GM12878 (cell line): Measurements from ENCODE around the gene IMPACT. TPM values are rescaled to one million over a fixed set of nuclear protein-coding genes. Genes with fewer than 3 reads are reported as not detected.

Experiments
- ATAC-seq: fragments of 200-7000 bp; cut with Tn5 transposase; 3 replicates; pipeline ENCODE4 v1.9.1; 2020; ENCODE audit warnings: mild to moderate bottlenecking, moderate library complexity
- BruUV-seq: library from RNA; stranded (reverse); fragments of 400-500 nt; replicated peaks from 2 replicates; lab custom pipeline; 2021; lab: Mats Ljungman, UMichigan
- CTCF ChIA-PET: fragments of 300-600 bp; sonication (Branson Sonifier 250); formaldehyde crosslinking; extraction: SDS; loops from one replicate; lab custom pipeline; 2021; ENCODE audit warnings: inconsistent platforms; lab: Yijun Ruan, JAX
- POLR2A ChIA-PET: fragments of 350-600 bp; formaldehyde crosslinking; extraction: SDS; loops from one replicate; lab custom pipeline; 2021; ENCODE audit warnings: inconsistent platforms; lab: Charles Lee
- RAD21 ChIA-PET: fragments of 300-600 bp; sonication (Branson Sonifier 250); formaldehyde crosslinking; loops from one replicate; lab custom pipeline; 2023; ENCODE audit warnings: antibody characterized with exemption; ENCODE audit not compliant: unreplicated experiment; lab: Charles Lee
- SMC1A ChIA-PET: fragments of 300-600 bp; sonication (Branson Sonifier 250); formaldehyde crosslinking; loops from one replicate; lab custom pipeline; 2023; ENCODE audit not compliant: unreplicated experiment, uncharacterized antibody; lab: Charles Lee
- DNase-seq: peaks from one replicate; pipeline ENCODE4 v3.0.0-alpha.2; 2011; ENCODE audit warnings: low read depth, low spot score
- FAIRE-seq: peaks from 3 replicates; lab custom pipeline; 2011; peaks lifted over from hg19 to GRCh38; lab: Jason Lieb, UNC
- H2AFZ ChIP-seq: 2 replicates; pipeline ENCODE4 v1.6.0; 2011; ENCODE audit warnings: low read depth, low read length, control low read depth; ENCODE audit not compliant: control insufficient read depth
- H3K27ac ChIP-seq: 2 replicates; pipeline ENCODE4 v1.5.1; 2011; ENCODE audit warnings: control low read depth; ENCODE audit not compliant: control insufficient read depth, insufficient read depth
- H3K27me3 ChIP-seq, 2 experiments: replicated peaks in 1 of 2; 2 replicates each; pipeline versions ENCODE4 v1.6.0 to v1.6.1; 2011; ENCODE audit warnings: low read length in 1 of 2; ENCODE audit not compliant: control insufficient read depth in 2 of 2, insufficient read depth in 2 of 2
- H3K36me3 ChIP-seq, 2 experiments: 2 replicates each; pipeline ENCODE4 v1.5.1; 2011; ENCODE audit warnings: low read length in 1 of 2; ENCODE audit not compliant: control insufficient read depth in 2 of 2, insufficient read depth in 2 of 2
- H3K4me1 ChIP-seq: 2 replicates; pipeline ENCODE4 v1.6.1; 2011; ENCODE audit warnings: mild to moderate bottlenecking, low read length, moderate library complexity, mixed read lengths; ENCODE audit not compliant: control insufficient read depth, insufficient read depth
- H3K4me2 ChIP-seq: 2 replicates; pipeline ENCODE4 v1.6.0; 2011; ENCODE audit warnings: control low read depth; ENCODE audit not compliant: control insufficient read depth, insufficient read depth
- H3K4me3 ChIP-seq: fragments of 200-600 bp; sonication (generic); 2 replicates; pipeline ENCODE4 v1.5.1; 2016
- H3K79me2 ChIP-seq: 2 replicates; pipeline ENCODE4 v1.6.0; 2011; ENCODE audit warnings: low read length; ENCODE audit not compliant: control insufficient read depth, insufficient read depth
- H3K9ac ChIP-seq: 2 replicates; pipeline ENCODE4 v1.8.0; 2011; ENCODE audit warnings: low read length, control low read depth, mixed read lengths; ENCODE audit not compliant: control insufficient read depth, insufficient read depth
- H3K9me3 ChIP-seq: replicated peaks from 3 replicates; pipeline ENCODE4 v1.5.1; 2011; ENCODE audit warnings: mild to moderate bottlenecking, low read length; ENCODE audit not compliant: control insufficient read depth, insufficient read depth
- H4K20me1 ChIP-seq: 2 replicates; pipeline ENCODE4 v1.6.0; 2011; ENCODE audit not compliant: control insufficient read depth, insufficient read depth
- BCLAF1 ChIP-seq: fragments of 450-650 bp; IDR thresholded peaks from 2 replicates; pipeline ENCODE4 v1.6.1; 2017; ENCODE audit warnings: antibody characterized with exemption, mild to moderate bottlenecking, moderate library complexity
- JUNB ChIP-seq: IDR thresholded peaks from 2 replicates; pipeline ENCODE4 v1.6.1; 2016; ENCODE audit warnings: antibody characterized with exemption, mild to moderate bottlenecking
- PAX5 ChIP-seq: IDR thresholded peaks from 2 replicates; pipeline ENCODE4 v1.6.1; 2011; ENCODE audit warnings: low read depth, low read length, borderline replicate concordance
- RAD21 ChIP-seq: IDR thresholded peaks from 2 replicates; pipeline ENCODE4 v1.6.1; 2011; ENCODE audit warnings: mild to moderate bottlenecking, low read depth, low read length, moderate library complexity; ENCODE audit not compliant: insufficient read depth
- SMAD1 ChIP-seq: fragments of 450-650 bp; IDR thresholded peaks from 2 replicates; pipeline ENCODE4 v1.6.1; 2018; ENCODE audit warnings: mild to moderate bottlenecking, low read depth; ENCODE audit not compliant: partially characterized antibody
- STAT1 ChIP-seq: fragments of 450-650 bp; conservative IDR thresholded peaks from 2 replicates; pipeline ENCODE4 v1.6.1; 2014; ENCODE audit warnings: antibody characterized with exemption, mild to moderate bottlenecking
- TAF1 ChIP-seq: IDR thresholded peaks from 2 replicates; pipeline ENCODE4 v1.6.1; 2011; ENCODE audit warnings: mild to moderate bottlenecking, low read depth, low read length, borderline replicate concordance
- WGBS: methylation state at CpG from one replicate; pipeline ENCODE4 v1.1.6; 2016; ENCODE audit warnings: low lambda C conversion rate; ENCODE audit not compliant: insufficient replicate concordance, insufficient coverage; ENCODE audit errors: missing lambda C conversion rate; 5-methylcytosine and 5-hydroxymethylcytosine counted together
- in situ Hi-C: fragments of 300-500 bp; cut with MboI; formaldehyde crosslinking; loops from 9 replicates; pipeline ENCODE4 v1.14.3; 2018; ENCODE audit warnings: mixed read lengths
- intact Hi-C: fragments of 100-400 bp; cut with micrococcal nuclease; formaldehyde crosslinking; loops from one replicate; pipeline ENCODE4 v1.14.2; 2022; ENCODE audit not compliant: unreplicated experiment
- polyA plus RNA-seq, 11 experiments: library from polyadenylated mRNA; depleted of rRNA in 4 of 11; unstranded in 6 of 11; stranded (reverse) in 5 of 11; fragments of >200 nt; fragmentation: Nextera tagmentation in 4 of 11; fragmentation: Illumina TruSeq in 1 of 11; extraction: Ambion mirVana in 4 of 11; extraction: Trizol in 1 of 11; gene quantifications; 1 replicate in 1 of 11; 2 replicates in 10 of 11; pipeline versions ENCODE4 v1.2.1 to v1.2.3, GENCODE V29; 2011 to 2016; ENCODE audit warnings: inconsistent platforms in 2 of 11, missing spikeins in 2 of 11, low read depth in 1 of 11
- total RNA-seq, 4 experiments: library from RNA; depleted of rRNA in 3 of 4; stranded (reverse); fragments of >200 nt in 3 of 4; fragmentation: Illumina TruSeq in 1 of 4; extraction: Trizol in 1 of 4; gene quantifications; 2 replicates each; pipeline versions ENCODE4 v1.2.1 to v1.2.3, GENCODE V29; 2013 to 2021
- TF ChIP-seq, protein P1 (sequence below): fragments of 450-650 bp; IDR thresholded peaks from 2 replicates; pipeline ENCODE4 v1.6.1; 2018; ENCODE audit warnings: mild to moderate bottlenecking, low read depth, moderate library complexity; ENCODE audit not compliant: partially characterized antibody

IMPACT gene
- total and polyA plus RNA-seq, 10 of the 15 experiments (the other 5 are each of a cell fraction or from before 2014, with no cell fraction given): 0.10 to 0.84 (median 0.53) TPM

DNA sequence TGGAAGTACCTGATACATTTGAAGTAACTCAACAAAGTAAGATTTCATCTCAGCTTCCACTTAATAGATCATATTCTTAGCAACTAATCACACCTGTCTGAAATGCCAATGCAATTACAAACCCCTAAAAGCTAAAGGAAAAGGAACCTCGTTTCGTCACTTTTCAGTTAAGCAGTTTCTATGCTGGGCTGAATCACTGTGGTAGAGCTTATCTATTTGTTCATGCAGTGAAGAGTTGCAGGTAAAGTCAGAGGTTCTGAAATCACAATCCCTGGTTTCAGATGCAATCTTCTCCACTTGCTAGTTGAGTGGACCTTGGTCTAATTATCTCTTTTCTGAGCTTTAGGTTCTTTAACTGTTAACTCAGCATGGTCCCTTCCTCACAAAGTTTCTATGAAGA is 40.3 kb downstream of the IMPACT start:
- ChIA-PET CTCF (interaction anchor here (1.1 kb wide), 1 partner anchor 22 kb away, joined by 3 read pairs; no protein-coding TSS in a partner anchor), RAD21 (no interaction called here), SMC1A (interaction anchor here (1.1 kb wide), 1 partner anchor 19 kb away, joined by 4 read pairs; no protein-coding TSS in a partner anchor), POLR2A (no interaction called here)
- TF ChIP-seq JUNB: no peak
- TF ChIP-seq RAD21: no peak
- TF ChIP-seq TAF1: no peak
- TF ChIP-seq PAX5: no peak
- TF ChIP-seq, protein P1, sequence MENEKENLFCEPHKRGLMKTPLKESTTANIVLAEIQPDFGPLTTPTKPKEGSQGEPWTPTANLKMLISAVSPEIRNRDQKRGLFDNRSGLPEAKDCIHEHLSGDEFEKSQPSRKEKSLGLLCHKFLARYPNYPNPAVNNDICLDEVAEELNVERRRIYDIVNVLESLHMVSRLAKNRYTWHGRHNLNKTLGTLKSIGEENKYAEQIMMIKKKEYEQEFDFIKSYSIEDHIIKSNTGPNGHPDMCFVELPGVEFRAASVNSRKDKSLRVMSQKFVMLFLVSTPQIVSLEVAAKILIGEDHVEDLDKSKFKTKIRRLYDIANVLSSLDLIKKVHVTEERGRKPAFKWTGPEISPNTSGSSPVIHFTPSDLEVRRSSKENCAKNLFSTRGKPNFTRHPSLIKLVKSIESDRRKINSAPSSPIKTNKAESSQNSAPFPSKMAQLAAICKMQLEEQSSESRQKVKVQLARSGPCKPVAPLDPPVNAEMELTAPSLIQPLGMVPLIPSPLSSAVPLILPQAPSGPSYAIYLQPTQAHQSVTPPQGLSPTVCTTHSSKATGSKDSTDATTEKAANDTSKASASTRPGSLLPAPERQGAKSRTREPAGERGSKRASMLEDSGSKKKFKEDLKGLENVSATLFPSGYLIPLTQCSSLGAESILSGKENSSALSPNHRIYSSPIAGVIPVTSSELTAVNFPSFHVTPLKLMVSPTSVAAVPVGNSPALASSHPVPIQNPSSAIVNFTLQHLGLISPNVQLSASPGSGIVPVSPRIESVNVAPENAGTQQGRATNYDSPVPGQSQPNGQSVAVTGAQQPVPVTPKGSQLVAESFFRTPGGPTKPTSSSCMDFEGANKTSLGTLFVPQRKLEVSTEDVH: no peak
- no peak for TF ChIP-seq STAT1
- TF ChIP-seq BCLAF1: no peak
- no peak for TF ChIP-seq SMAD1
- ATAC-seq (no peak), DNase-seq (no peak), FAIRE-seq (no peak)
- H3K79me2 ChIP-seq: no peaks in the 10 kb centered on the region
- H3K27ac ChIP-seq: no peak overlapping the region
- BruUV-seq: no TSS peak
- H3K36me3 ChIP-seq: no peaks in the 10 kb centered on the region
- H3K4me1 ChIP-seq: no peaks in the 10 kb centered on the region
- no peaks in the 10 kb centered on the region for H3K9me3 ChIP-seq
- no peak overlapping the region for H3K4me3 ChIP-seq
- H3K27me3 ChIP-seq: peaks cover 1 to 2% of the 10 kb centered on the region in 2 experiments; a peak in 2 of 4 replicates
- no peaks in the 10 kb centered on the region for H4K20me1 ChIP-seq
- in situ Hi-C loops (no loop called here), intact Hi-C loops (no loop called here)
- no peak overlapping the region for H3K9ac ChIP-seq
- H2AFZ ChIP-seq: no peak overlapping the region
- no peak overlapping the region for H3K4me2 ChIP-seq
- 12% methylated on average over 2 of the region's 2 CpGs for WGBS
